ENCODE results near the gene CACNA1S.

CACNA1S gene

DNA sequence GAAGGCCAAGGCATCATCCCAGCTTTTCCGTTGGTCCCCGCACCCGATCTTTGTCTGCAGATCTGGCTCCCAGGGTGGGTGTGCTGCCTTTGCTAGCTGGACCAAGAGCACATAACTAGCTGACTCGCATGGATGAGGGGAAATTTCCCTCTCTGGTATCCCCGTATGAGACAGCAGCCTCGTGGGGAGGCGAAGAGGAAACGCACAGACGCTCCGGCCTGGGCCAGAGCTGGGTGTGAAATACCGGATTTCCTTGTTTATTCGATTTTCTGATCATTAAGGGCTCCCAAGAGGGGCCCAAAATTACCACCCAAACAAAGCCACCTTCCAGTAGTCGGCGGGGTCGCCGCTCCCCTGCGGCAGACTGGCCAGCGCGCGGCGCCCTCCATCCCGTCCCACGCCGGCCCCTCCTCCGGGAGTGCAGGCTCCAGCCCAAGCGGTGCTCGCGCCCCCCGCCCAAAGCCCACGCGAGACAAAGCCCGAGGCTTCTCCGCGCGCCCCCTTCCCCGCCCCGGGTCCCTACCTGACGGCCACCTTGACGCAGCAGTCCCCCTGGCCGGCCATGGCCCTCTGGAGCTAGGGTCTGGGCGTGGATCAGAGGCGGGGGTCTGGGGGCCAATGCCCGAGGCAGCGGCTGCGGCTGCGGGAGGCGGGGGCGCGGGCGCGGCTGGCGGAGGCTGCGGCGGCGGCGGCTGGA is 89.3 kb downstream of the CACNA1S start:
- TF ChIP-seq, protein P1, sequence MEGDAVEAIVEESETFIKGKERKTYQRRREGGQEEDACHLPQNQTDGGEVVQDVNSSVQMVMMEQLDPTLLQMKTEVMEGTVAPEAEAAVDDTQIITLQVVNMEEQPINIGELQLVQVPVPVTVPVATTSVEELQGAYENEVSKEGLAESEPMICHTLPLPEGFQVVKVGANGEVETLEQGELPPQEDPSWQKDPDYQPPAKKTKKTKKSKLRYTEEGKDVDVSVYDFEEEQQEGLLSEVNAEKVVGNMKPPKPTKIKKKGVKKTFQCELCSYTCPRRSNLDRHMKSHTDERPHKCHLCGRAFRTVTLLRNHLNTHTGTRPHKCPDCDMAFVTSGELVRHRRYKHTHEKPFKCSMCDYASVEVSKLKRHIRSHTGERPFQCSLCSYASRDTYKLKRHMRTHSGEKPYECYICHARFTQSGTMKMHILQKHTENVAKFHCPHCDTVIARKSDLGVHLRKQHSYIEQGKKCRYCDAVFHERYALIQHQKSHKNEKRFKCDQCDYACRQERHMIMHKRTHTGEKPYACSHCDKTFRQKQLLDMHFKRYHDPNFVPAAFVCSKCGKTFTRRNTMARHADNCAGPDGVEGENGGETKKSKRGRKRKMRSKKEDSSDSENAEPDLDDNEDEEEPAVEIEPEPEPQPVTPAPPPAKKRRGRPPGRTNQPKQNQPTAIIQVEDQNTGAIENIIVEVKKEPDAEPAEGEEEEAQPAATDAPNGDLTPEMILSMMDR (IDR thresholded peaks at IDR 0.05) = no peak

DNA sequence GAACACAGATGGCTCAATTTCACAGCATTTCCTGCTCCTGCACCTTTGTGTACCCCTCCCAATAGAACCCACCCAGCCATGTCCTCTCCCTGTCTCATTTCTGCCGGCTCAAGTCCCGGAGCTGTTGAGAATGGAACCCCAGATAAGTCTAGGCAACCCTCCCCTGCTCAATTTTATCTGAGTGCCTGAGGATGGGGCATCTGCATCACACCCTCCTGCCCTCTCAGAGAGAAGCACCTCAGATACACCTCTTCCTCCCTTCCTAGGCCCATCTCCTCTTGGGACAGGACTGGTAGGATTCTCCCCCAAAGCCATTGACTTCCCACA is 89.8 kb downstream of the CACNA1S start:
- TF ChIP-seq, protein P1 (IDR thresholded peaks at IDR 0.05) = no peak

DNA sequence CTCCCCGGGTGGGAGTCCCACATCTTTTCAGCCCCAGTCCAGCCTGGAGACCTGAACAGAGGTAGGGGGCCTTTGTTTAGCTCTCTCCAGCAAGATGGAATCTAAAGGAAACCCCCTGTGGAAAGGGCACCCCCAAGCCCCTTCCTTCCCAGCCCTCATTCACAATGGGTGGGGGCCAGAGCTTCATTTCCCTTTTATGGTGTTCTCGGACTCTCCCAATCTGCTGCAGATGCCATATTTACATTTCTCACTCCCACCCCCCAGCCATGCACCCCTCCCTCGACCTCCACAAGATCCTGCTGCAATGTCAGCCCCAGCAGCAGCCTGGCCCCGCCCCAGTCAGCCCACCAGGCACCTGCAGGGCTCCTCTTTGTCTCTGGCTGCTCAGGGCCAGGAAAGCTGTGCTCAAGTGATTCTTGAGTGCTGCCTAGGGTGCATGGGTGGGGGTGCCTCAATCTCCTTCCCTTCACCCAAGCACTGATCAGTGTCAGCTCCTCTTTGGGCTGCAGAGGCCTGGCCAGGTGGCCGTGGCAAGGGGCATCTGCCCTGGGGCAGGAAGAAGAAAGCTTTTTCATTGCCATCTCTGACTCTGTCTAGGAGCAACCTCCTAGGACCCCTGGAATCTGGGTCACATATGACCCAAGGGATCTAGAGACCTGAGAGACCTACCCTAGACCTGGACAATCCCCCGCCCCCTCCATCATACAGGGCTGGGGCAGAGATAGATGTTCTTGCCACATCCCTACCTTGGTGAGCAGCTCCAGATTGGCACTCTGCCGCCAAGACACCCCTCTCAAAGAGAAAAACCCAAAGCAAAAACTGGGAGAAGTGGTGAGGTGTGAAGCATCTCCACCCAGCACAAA is 90.4 kb downstream of the CACNA1S start:
- TF ChIP-seq, protein P1 (IDR thresholded peaks at IDR 0.05) = no peak

DNA sequence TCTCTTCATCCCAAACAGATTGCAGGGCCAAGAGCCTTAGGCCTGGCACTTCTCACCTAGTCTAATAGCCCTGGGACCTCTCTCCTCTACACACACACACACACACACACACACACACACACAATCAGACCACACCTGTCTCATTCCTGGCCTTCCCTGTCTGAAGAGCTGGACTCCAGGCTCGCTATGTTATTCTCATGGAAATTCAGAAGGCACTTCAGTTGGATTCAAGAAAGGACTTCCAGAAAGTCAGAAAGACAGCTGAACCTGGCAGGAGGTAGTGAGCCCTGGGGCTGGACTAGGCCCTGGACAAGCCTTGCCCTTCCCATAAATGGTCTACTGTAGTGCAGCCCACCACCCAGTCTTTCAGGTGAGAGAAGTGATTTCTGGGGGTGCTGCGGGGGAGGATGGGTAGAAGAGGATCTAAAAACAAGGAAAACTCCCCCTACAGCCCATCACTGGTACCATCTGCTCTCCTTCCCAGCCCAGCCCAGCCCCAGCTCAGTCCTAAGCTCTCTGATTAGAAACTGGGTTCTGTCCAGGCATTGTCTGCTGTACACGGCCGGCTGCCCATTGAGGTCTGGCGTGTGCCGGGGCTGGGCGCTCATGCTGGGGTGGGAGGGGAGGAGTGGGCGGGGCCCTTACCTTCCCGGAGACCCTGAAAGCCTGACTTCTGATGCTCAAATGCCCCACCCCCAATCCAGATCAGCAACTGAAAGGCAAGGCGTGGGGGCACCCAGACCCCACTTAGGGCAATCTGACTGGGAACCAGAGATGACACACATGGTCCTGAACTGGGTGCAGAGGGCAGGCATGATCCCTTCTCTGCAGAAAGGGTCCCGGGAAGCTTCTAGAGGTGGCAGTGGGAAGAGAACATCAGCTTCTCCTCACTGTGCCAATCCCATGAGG is 91.3 kb downstream of the CACNA1S start:
- TF ChIP-seq, protein P1 (IDR thresholded peaks at IDR 0.05) = no peak

DNA sequence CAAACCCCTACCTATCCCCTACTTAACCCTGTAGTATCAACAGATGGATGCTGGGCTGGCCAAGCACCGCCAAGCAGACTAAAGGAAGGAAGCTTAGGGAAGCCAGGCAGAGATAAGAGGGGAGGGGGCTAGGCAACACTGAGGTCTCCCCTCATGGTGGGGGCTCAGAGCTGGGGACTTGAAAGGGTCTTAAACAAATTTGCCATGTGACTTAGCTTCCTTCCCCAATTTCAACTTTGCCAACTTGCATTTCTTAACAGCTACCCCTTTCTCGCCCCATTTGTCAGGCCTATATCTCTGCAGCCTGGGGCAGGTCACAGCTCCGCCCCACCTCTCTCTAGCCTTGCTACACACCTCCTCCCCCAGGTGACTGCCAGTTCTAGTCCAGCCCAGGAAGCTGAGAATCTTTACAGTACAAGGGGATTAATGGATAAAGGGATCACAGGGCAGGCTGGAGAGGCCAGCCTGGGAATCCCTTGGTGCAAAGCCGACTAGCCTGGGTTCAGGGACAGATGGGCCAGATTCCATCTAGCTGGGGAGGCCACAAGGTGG is 92.1 kb downstream of the CACNA1S start:
- TF ChIP-seq, protein P1 (IDR thresholded peaks at IDR 0.05) = no peak

DNA sequence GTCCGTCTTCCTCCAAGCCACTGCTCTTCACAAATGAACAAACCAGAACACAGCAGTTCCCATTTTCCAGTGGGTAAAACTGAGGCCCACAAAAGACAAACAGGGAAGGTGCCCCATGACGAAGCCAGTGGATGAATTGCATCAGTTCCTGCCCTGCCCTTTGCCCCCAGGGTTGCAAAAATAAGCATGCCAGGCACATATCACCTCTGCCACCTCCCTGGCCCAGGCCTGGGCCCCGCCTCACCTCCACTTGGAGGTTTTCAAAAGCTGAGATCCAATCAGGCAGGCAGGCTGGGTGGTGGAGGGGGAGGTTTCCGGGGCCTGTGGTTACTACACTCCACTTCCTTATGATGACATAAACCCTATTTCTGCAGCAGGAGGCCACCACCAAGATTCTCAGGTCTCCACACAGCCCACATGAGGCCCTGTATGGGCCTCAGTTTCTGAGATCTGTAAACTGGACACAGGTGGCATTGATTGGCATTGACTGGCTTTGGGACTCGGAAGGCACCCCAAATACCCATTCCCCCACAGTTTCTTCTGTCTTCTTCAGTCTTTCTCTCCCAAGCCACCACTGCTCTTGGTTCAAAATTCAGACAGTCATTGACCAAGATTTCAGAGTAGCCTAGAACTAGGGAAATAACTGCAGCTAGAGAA is 92.8 kb downstream of the CACNA1S start:
- TF ChIP-seq, protein P1 (IDR thresholded peaks at IDR 0.05) = no peak

DNA sequence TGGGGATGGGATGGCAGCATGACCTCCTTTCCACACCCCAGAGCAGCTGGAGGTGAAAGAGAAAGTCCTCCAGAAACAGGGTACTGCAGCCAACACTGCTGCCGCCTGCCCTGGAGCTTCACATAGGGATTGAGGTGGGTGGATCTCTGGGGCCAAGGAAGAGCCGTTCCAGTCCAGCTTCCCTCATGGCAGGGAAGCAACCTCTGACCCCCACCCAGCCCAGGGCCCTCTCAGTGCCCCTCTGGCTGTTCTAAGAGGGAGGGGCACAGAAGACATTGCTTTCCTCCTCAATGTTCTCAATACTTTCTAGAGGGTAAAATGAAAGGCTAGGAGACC is 94.4 kb downstream of the CACNA1S start:
- TF ChIP-seq, protein P1 (IDR thresholded peaks at IDR 0.05) = no peak
